GM21825 (cell line): ENCODE results near the gene COPG1.
"Not testable (repeated sequence)": the region's sequence is repeated elsewhere in the genome, so short reads cannot be mapped to it uniquely, and the experiment has no call there.

Source experiments
- ATAC-seq: cut with Tn5 transposase; IDR thresholded peaks from one replicate; pipeline ENCODE4 v1.9.1; 2021; ENCODE audit warnings: mild to moderate bottlenecking, moderate library complexity; ENCODE audit not compliant: unreplicated experiment

The COPG1 gene

GRCh38 chr3:129249284-129250065, at the start of gene COPG1:
TSS of gene COPG1 (plus strand) at chr3:129249606. CDS start at chr3:129249710, 104 bp downstream.
- ATAC-seq: peak; percentile 70

GRCh38 chr3:129204473-129204872, 44.9 kb upstream of the COPG1 start:
- ATAC-seq: no peak

GRCh38 chr3:129205109-129205832, 44.1 kb upstream of the COPG1 start:
- no peak for ATAC-seq

GRCh38 chr3:129207479-129207878, 41.9 kb upstream of the COPG1 start:
- no peak for ATAC-seq

GRCh38 chr3:129211345-129211744, 38.1 kb upstream of the COPG1 start:
- ATAC-seq: no peak

GRCh38 chr3:129211772-129212171, 37.6 kb upstream of the COPG1 start:
- ATAC-seq: no peak

- ATAC-seq: no peak
These were observed 36.2 kb upstream of the COPG1 start for GRCh38 chr3:129213238-129213637.

GRCh38 chr3:129218742-129219141, 30.7 kb upstream of the COPG1 start:
- ATAC-seq: no peak

GRCh38 chr3:129224387-129224786, 25.0 kb upstream of the COPG1 start:
- ATAC-seq: not testable (repeated sequence)

GRCh38 chr3:129224984-129225393, 24.4 kb upstream of the COPG1 start:
- ATAC-seq: no peak

GRCh38 chr3:129226374-129226773, 23.0 kb upstream of the COPG1 start:
- no peak for ATAC-seq

- ATAC-seq: no peak
These were observed 20.4 kb upstream of the COPG1 start for GRCh38 chr3:129228891-129229585.

GRCh38 chr3:129230311-129231019, 18.9 kb upstream of the COPG1 start:
- no peak for ATAC-seq

- no peak for ATAC-seq
These were observed 17.9 kb upstream of the COPG1 start for GRCh38 chr3:129231331-129232119.

- ATAC-seq: peak; percentile 87
These were observed 15.9 kb upstream of the COPG1 start for GRCh38 chr3:129233538-129233937.

- ATAC-seq: no peak
These were observed 15.0 kb upstream of the COPG1 start for GRCh38 chr3:129234441-129234840.

GRCh38 chr3:129235344-129235917, 14.0 kb upstream of the COPG1 start:
- ATAC-seq: no peak

- no peak for ATAC-seq
These were observed 10.3 kb upstream of the COPG1 start for GRCh38 chr3:129238945-129239705.

GRCh38 chr3:129239991-129240390, 9.4 kb upstream of the COPG1 start:
- ATAC-seq: no peak
